ENCODE results near the gene CISTR.
"Not testable (repeated sequence)": the region's sequence is repeated elsewhere in the genome, so short reads cannot be mapped to it uniquely, and the experiment has no call there.

Gene CISTR

GRCh38 chr12:53719649-53720048, 32.1 kb downstream of the CISTR start:
- DNase-seq (ENCODE audit: low read depth in 2 of 2) = no peak

GRCh38 chr12:53718567-53718966, 33.2 kb downstream of the CISTR start:
- not testable (repeated sequence) for DNase-seq (ENCODE audit: low read depth in 2 of 2)

- no peak for DNase-seq (ENCODE audit: low read depth in 2 of 2)
Measured at GRCh38 chr12:53717319-53717718, 34.5 kb downstream of the CISTR start.

- no peak for DNase-seq (ENCODE audit: low read depth in 2 of 2)
Measured at GRCh38 chr12:53714004-53714403, 37.8 kb downstream of the CISTR start.

- DNase-seq (ENCODE audit: low read depth in 2 of 2) = no peak
Measured at GRCh38 chr12:53713516-53713915, 38.3 kb downstream of the CISTR start.

GRCh38 chr12:53712059-53712643, 39.6 kb downstream of the CISTR start:
- no peak for DNase-seq (ENCODE audit: low read depth in 2 of 2)

- DNase-seq (ENCODE audit: low read depth in 2 of 2) = no peak
Measured at GRCh38 chr12:53710091-53710490, 41.7 kb downstream of the CISTR start.

GRCh38 chr12:53709671-53710070, 42.1 kb downstream of the CISTR start:
- DNase-seq (ENCODE audit: low read depth in 2 of 2) = no peak

- DNase-seq (ENCODE audit: low read depth in 2 of 2) = no peak
Measured at GRCh38 chr12:53706080-53706479, 45.7 kb downstream of the CISTR start.

GRCh38 chr12:53703756-53704155, 48.0 kb downstream of the CISTR start:
- no peak for DNase-seq (ENCODE audit: low read depth in 2 of 2)

GRCh38 chr12:53701518-53702264, 50.1 kb downstream of the CISTR start:
- peak; percentile 52 to 57 for DNase-seq (ENCODE audit: low read depth in 2 of 2)

GRCh38 chr12:53700567-53700966, 51.2 kb downstream of the CISTR start:
- no peak for DNase-seq (ENCODE audit: low read depth in 2 of 2)

- DNase-seq (ENCODE audit: low read depth in 2 of 2) = no peak
Measured at GRCh38 chr12:53699678-53700025, 52.1 kb downstream of the CISTR start.

GRCh38 chr12:53698948-53699677, 52.7 kb downstream of the CISTR start:
- no peak for DNase-seq (ENCODE audit: low read depth in 2 of 2)

- no peak for DNase-seq (ENCODE audit: low read depth in 2 of 2)
Measured at GRCh38 chr12:53696655-53697331, 55.0 kb downstream of the CISTR start.
